ENCODE measurements around the gene SBNO2. TPM values are rescaled to one million over a fixed set of nuclear protein-coding genes. Genes with fewer than 3 reads are reported as not detected.

SBNO2 gene
- total and polyA plus RNA-seq, 9 of the 15 experiments (the other 6 are each of a cell fraction or from before 2014, with no cell fraction given) = 0.01 to 46.2 (median 6.7) TPM

GRCh38 chr19:1082165-1082927 is 91.7 kb downstream of the SBNO2 start (continued):
- TF ChIP-seq, protein P1, sequence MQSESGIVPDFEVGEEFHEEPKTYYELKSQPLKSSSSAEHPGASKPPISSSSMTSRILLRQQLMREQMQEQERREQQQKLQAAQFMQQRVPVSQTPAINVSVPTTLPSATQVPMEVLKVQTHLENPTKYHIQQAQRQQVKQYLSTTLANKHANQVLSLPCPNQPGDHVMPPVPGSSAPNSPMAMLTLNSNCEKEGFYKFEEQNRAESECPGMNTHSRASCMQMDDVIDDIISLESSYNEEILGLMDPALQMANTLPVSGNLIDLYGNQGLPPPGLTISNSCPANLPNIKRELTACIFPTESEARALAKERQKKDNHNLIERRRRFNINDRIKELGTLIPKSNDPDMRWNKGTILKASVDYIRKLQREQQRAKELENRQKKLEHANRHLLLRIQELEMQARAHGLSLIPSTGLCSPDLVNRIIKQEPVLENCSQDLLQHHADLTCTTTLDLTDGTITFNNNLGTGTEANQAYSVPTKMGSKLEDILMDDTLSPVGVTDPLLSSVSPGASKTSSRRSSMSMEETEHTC (IDR thresholded peaks at IDR 0.05) = 0 out of 2 replicates have a peak, but pooled peaks have one; percentile 32
- TF ChIP-seq MLX (CRISPR knock-in tag; conservative IDR thresholded peaks at IDR 0.05) (no peak), FIP1L1 (IDR thresholded peaks at IDR 0.05; ENCODE audit: low read depth, low read length, poor library complexity, severe bottlenecking) (no peak), RFX7 (CRISPR knock-in tag; IDR thresholded peaks at IDR 0.05) (no peak), SIN3A (IDR thresholded peaks at IDR 0.05; ENCODE audit: borderline replicate concordance in 2 of 2, control insufficient read depth in 1 of 2, low read depth in 2 of 2, low read length in 2 of 2) (peak; percentile 90 to 95; a peak in 3 of 4 replicates), FOSL1 (tag; conservative IDR thresholded peaks at IDR 0.05) (no peak), STAG1 (CRISPR knock-in tag; IDR thresholded peaks at IDR 0.05; ENCODE audit: borderline replicate concordance) (no peak), HMGN3 (IDR thresholded peaks at IDR 0.05; ENCODE audit: borderline replicate concordance, extremely low read depth, insufficient read length, low read depth, low read length) (peak; percentile 78), ZNF384 (IDR thresholded peaks at IDR 0.05; ENCODE audit: low read depth, low read length) (no peak), POLR2G (IDR thresholded peaks at IDR 0.05; ENCODE audit: low read depth, low read length) (no peak; the same call in 1 of the 2 replicates), STAT6 (CRISPR knock-in tag; IDR thresholded peaks at IDR 0.05) (no peak), ZBTB2 (IDR thresholded peaks at IDR 0.05) (no peak), BRCA1 (IDR thresholded peaks at IDR 0.05) (no peak), BRCA1 (CRISPR knock-in tag; IDR thresholded peaks at IDR 0.05) (no peak), NRF1 (conservative IDR thresholded peaks at IDR 0.05 in 1 of 2, IDR thresholded peaks at IDR 0.05 in 1 of 2) (peak; percentile 58 to 66), DACH1 (IDR thresholded peaks at IDR 0.05; ENCODE audit: partially characterized antibody) (no peak)
- TF ChIP-seq, protein P2, sequence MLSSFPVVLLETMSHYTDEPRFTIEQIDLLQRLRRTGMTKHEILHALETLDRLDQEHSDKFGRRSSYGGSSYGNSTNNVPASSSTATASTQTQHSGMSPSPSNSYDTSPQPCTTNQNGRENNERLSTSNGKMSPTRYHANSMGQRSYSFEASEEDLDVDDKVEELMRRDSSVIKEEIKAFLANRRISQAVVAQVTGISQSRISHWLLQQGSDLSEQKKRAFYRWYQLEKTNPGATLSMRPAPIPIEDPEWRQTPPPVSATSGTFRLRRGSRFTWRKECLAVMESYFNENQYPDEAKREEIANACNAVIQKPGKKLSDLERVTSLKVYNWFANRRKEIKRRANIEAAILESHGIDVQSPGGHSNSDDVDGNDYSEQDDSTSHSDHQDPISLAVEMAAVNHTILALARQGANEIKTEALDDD (IDR thresholded peaks at IDR 0.05) = no peak
- TF ChIP-seq, protein P3, sequence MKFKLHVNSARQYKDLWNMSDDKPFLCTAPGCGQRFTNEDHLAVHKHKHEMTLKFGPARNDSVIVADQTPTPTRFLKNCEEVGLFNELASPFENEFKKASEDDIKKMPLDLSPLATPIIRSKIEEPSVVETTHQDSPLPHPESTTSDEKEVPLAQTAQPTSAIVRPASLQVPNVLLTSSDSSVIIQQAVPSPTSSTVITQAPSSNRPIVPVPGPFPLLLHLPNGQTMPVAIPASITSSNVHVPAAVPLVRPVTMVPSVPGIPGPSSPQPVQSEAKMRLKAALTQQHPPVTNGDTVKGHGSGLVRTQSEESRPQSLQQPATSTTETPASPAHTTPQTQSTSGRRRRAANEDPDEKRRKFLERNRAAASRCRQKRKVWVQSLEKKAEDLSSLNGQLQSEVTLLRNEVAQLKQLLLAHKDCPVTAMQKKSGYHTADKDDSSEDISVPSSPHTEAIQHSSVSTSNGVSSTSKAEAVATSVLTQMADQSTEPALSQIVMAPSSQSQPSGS (CRISPR knock-in tag; IDR thresholded peaks at IDR 0.05) = 0 out of 2 replicates have a peak, but pooled peaks have one; percentile 20
